ENCODE data around the gene TPT1. TPM values are rescaled to one million over a fixed set of nuclear protein-coding genes. Genes with fewer than 3 reads are reported as not detected.

Gene TPT1
- total RNA-seq, 1 experiment from 2014 or later, result 2,237 TPM

DNA sequence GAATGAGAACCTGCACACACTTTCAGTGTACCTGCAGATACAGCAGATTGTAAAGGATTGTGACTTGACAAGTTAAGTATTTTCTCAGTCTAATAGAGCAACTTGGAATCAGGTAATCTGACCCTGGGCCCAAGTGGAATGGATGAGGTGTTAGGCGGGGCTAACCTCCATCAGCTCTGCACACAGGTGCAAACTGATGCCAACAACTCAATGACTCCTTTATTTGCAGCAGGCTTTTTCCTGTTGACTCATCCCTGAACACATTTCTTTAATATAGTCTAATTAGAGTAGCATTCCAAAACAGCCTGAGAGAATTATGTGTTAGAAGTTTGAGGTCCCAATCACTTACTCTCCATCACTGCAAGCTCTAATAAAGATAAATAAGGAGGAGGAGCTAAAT lies 48.8 kb downstream of the TPT1 start:
- no peaks in the 10 kb centered on the region for H3K36me3 ChIP-seq (ENCODE audit: low read depth)
- no peaks in the 10 kb centered on the region for H3K9me2 ChIP-seq (ENCODE audit: insufficient read depth)
- peak overlapping the region; percentile 70 for H3K27ac ChIP-seq
- ChIA-PET POLR2A (ENCODE audit: unreplicated experiment) (interaction anchor here (0.6 kb wide), 2 partner anchors 14 to 33 kb away, joined by 3 read pairs; no protein-coding TSS in a partner anchor), CTCF (interaction anchor here (0.6 kb wide), 1 partner anchor 755 kb away, joined by 3 read pairs; no protein-coding TSS in a partner anchor)
- no peak overlapping the region for H2AFZ ChIP-seq
- peaks cover 40% of the 10 kb centered on the region for H3F3A ChIP-seq (ENCODE audit: insufficient read depth, low read depth)
- no peaks in the 10 kb centered on the region for H3K79me2 ChIP-seq (ENCODE audit: low read depth)
- no TSS peak for BruUV-seq (replicated peaks)
- intact Hi-C loops (cut with micrococcal nuclease; ENCODE audit: unreplicated experiment), result no loop called here
- H3K4me1 ChIP-seq (replicated peaks; ENCODE audit: insufficient read depth), result peaks cover 26% of the 10 kb centered on the region
- peak; percentile 78 to 96 for DNase-seq
- no peak overlapping the region for H3K4me3 ChIP-seq
- H3K27me3 ChIP-seq (ENCODE audit: insufficient read depth, low read depth), result no peaks in the 10 kb centered on the region
- no peaks in the 10 kb centered on the region for H3K9me3 ChIP-seq (ENCODE audit: insufficient read depth, low read depth)
- TF ChIP-seq EZH2 (IDR thresholded peaks at IDR 0.05; ENCODE audit: low read depth), result no peak
- TF ChIP-seq, protein P1, sequence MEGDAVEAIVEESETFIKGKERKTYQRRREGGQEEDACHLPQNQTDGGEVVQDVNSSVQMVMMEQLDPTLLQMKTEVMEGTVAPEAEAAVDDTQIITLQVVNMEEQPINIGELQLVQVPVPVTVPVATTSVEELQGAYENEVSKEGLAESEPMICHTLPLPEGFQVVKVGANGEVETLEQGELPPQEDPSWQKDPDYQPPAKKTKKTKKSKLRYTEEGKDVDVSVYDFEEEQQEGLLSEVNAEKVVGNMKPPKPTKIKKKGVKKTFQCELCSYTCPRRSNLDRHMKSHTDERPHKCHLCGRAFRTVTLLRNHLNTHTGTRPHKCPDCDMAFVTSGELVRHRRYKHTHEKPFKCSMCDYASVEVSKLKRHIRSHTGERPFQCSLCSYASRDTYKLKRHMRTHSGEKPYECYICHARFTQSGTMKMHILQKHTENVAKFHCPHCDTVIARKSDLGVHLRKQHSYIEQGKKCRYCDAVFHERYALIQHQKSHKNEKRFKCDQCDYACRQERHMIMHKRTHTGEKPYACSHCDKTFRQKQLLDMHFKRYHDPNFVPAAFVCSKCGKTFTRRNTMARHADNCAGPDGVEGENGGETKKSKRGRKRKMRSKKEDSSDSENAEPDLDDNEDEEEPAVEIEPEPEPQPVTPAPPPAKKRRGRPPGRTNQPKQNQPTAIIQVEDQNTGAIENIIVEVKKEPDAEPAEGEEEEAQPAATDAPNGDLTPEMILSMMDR (conservative IDR thresholded peaks at IDR 0.05), result no peak
- H3K4me2 ChIP-seq, result peak overlapping the region; percentile 42
- no peaks in the 10 kb centered on the region for H4K20me1 ChIP-seq (ENCODE audit: insufficient read depth)

DNA sequence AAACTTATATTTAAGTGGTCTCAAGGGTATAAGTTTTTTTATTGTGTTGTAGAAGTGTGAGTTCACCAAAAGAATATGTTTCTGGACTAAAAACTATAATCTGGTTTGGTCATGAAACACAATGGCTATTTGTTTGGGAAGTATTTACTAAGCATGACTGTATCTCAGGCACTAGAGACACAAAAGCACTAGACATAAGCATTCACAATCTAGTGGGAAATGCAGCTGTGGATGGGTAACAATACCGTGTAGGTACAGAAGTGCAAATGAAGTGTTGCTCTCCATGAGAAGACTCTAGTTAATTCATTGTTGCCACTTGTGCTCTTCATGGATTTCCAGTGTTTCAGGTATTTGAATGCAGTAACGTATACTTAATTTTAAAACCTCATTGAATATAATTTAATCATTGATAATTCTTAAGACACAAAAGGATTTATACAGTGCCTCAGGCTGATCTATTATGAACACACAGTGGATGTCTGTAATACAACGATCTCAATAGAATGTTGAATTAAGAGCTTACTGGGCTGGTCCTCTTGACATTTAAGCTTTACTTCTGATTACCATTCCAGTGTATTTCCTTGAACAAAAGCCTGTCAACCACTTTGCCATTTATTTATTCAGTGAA lies 50.9 kb downstream of the TPT1 start:
- ChIA-PET CTCF (interaction anchor here (0.6 kb wide), 1 partner anchor 39 kb away, joined by 7 read pairs; no protein-coding TSS in a partner anchor), POLR2A (ENCODE audit: unreplicated experiment) (interaction anchor here (1.0 kb wide), 1 partner anchor 1325 kb away, joined by 3 read pairs; no protein-coding TSS in a partner anchor)
- peaks cover 26% of the 10 kb centered on the region for H3K4me1 ChIP-seq (replicated peaks; ENCODE audit: insufficient read depth)

More for the DNA sequence above, 50.9 kb downstream of the TPT1 start:
- Histone ChIP-seq H3K27me3 (ENCODE audit: insufficient read depth, low read depth) (no peaks in the 10 kb centered on the region), H3F3A (ENCODE audit: insufficient read depth, low read depth) (peaks cover 33% of the 10 kb centered on the region), H4K20me1 (ENCODE audit: insufficient read depth) (no peaks in the 10 kb centered on the region), H2AFZ (no peak overlapping the region), H3K4me3 (no peak overlapping the region), H3K79me2 (ENCODE audit: low read depth) (no peaks in the 10 kb centered on the region), H3K4me2 (no peak overlapping the region), H3K27ac (no peak overlapping the region), H3K9me2 (ENCODE audit: insufficient read depth) (no peaks in the 10 kb centered on the region), H3K9me3 (ENCODE audit: insufficient read depth, low read depth) (no peaks in the 10 kb centered on the region), H3K36me3 (ENCODE audit: low read depth) (no peaks in the 10 kb centered on the region)
- intact Hi-C loops (cut with micrococcal nuclease; ENCODE audit: unreplicated experiment), result no loop called here
- BruUV-seq (replicated peaks), result no TSS peak
- DNase-seq, result no peak
- TF ChIP-seq EZH2 (IDR thresholded peaks at IDR 0.05; ENCODE audit: low read depth), result no peak
- TF ChIP-seq, protein P1 (conservative IDR thresholded peaks at IDR 0.05), result no peak

Other genes starting within 250 kb of the TPT1 start
- 26.5 and 28.8 TPM in 2 replicates for gene GTF2F2, start 220.7 kb downstream of the TPT1 start, total RNA-seq (2021)
- gene KCTD4, start 140.1 kb downstream of the TPT1 start, total RNA-seq (2021), result not detected in 2 replicates
- 11.2 and 12.5 TPM in 2 replicates for gene SLC25A30, start 77.2 kb upstream of the TPT1 start, total RNA-seq (2021)
- gene COG3, start 123.8 kb upstream of the TPT1 start, total RNA-seq (2021), result 20.4 and 22.3 TPM in 2 replicates